Measurements from ENCODE around the gene DRG2. TPM values are rescaled to one million over a fixed set of nuclear protein-coding genes. Genes with fewer than 3 reads are reported as not detected.
A peak's percentile ranks its signal among the peaks of the same experiment; 100 is the strongest.

DRG2 gene
- total RNA-seq, 1 experiment from 2014 or later = 47.9 TPM

GRCh38 chr17:18070861-18071340 lies 16.8 kb upstream of the DRG2 start:
- Mint-ChIP-seq H3K4me1 (ENCODE audit: low read depth, unreplicated experiment) (peaks cover 8% of the 10 kb centered on the region), H3K4me3 (ENCODE audit: unreplicated experiment) (peak overlapping the region; percentile 57), H3K9me3 (ENCODE audit: unreplicated experiment) (no peaks in the 10 kb centered on the region), H3K27ac (ENCODE audit: unreplicated experiment) (no peak overlapping the region), H3K36me3 (ENCODE audit: insufficient read depth, unreplicated experiment) (no peaks in the 10 kb centered on the region), H3K27me3 (ENCODE audit: insufficient read depth, unreplicated experiment) (no peaks in the 10 kb centered on the region)
- Histone ChIP-seq H3K36me3 (ENCODE audit: control insufficient read depth, insufficient read depth, low read length) (no peaks in the 10 kb centered on the region), H3K27me3 (replicated peaks; ENCODE audit: control insufficient read depth, insufficient read depth, low read length) (no peaks in the 10 kb centered on the region), H3K4me3 (ENCODE audit: low read depth, low read length) (no peak overlapping the region), H3K9me3 (no peaks in the 10 kb centered on the region), H3K4me1 (no peaks in the 10 kb centered on the region; the same call in none of the 2 replicates)
- CTCF ChIA-PET = no interaction called here
- POLR2A ChIA-PET = no interaction called here
- intact Hi-C loops (cut with micrococcal nuclease; ENCODE audit: unreplicated experiment) = loop anchor here (10.0 kb wide), 1 partner anchor 64 kb away; no protein-coding TSS in a partner anchor
- DNase-seq = no peak
- no TSS peak for BruUV-seq (replicated peaks)
- TF ChIP-seq, protein P1, sequence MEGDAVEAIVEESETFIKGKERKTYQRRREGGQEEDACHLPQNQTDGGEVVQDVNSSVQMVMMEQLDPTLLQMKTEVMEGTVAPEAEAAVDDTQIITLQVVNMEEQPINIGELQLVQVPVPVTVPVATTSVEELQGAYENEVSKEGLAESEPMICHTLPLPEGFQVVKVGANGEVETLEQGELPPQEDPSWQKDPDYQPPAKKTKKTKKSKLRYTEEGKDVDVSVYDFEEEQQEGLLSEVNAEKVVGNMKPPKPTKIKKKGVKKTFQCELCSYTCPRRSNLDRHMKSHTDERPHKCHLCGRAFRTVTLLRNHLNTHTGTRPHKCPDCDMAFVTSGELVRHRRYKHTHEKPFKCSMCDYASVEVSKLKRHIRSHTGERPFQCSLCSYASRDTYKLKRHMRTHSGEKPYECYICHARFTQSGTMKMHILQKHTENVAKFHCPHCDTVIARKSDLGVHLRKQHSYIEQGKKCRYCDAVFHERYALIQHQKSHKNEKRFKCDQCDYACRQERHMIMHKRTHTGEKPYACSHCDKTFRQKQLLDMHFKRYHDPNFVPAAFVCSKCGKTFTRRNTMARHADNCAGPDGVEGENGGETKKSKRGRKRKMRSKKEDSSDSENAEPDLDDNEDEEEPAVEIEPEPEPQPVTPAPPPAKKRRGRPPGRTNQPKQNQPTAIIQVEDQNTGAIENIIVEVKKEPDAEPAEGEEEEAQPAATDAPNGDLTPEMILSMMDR (IDR thresholded peaks at IDR 0.05; ENCODE audit: insufficient read depth in 1 of 2, low read depth in 1 of 2, low read length in 1 of 2, severe bottlenecking in 1 of 2, unreplicated experiment in 1 of 2) = no peak

- no peaks in the 10 kb centered on the region; the same call in none of the 2 replicates for H3K4me1 ChIP-seq
- no peaks in the 10 kb centered on the region for H3K9me3 ChIP-seq
- no peaks in the 10 kb centered on the region for H3K9me3 Mint-ChIP-seq (ENCODE audit: unreplicated experiment)
- intact Hi-C loops (cut with micrococcal nuclease; ENCODE audit: unreplicated experiment) = loop anchor here (10.0 kb wide), 1 partner anchor 63 kb away; no protein-coding TSS in a partner anchor
- ChIA-PET POLR2A (no interaction called here), CTCF (no interaction called here)
- TF ChIP-seq, protein P1 (IDR thresholded peaks at IDR 0.05; ENCODE audit: insufficient read depth in 1 of 2, low read depth in 1 of 2, low read length in 1 of 2, severe bottlenecking in 1 of 2, unreplicated experiment in 1 of 2) = no peak
- H3K27me3 Mint-ChIP-seq (ENCODE audit: insufficient read depth, unreplicated experiment) = no peaks in the 10 kb centered on the region
- no peak overlapping the region for H3K4me3 Mint-ChIP-seq (ENCODE audit: unreplicated experiment)
- no peaks in the 10 kb centered on the region for H3K36me3 Mint-ChIP-seq (ENCODE audit: insufficient read depth, unreplicated experiment)
- H3K27me3 ChIP-seq (replicated peaks; ENCODE audit: control insufficient read depth, insufficient read depth, low read length) = no peaks in the 10 kb centered on the region
- H3K27ac Mint-ChIP-seq (ENCODE audit: unreplicated experiment) = no peak overlapping the region
- no TSS peak for BruUV-seq (replicated peaks)
- no peaks in the 10 kb centered on the region for H3K36me3 ChIP-seq (ENCODE audit: control insufficient read depth, insufficient read depth, low read length)
- peaks cover 8% of the 10 kb centered on the region for H3K4me1 Mint-ChIP-seq (ENCODE audit: low read depth, unreplicated experiment)
- H3K4me3 ChIP-seq (ENCODE audit: low read depth, low read length) = no peak overlapping the region
- no peak for DNase-seq
These were observed 16.0 kb upstream of the DRG2 start for GRCh38 chr17:18071751-18072150.

DNA sequence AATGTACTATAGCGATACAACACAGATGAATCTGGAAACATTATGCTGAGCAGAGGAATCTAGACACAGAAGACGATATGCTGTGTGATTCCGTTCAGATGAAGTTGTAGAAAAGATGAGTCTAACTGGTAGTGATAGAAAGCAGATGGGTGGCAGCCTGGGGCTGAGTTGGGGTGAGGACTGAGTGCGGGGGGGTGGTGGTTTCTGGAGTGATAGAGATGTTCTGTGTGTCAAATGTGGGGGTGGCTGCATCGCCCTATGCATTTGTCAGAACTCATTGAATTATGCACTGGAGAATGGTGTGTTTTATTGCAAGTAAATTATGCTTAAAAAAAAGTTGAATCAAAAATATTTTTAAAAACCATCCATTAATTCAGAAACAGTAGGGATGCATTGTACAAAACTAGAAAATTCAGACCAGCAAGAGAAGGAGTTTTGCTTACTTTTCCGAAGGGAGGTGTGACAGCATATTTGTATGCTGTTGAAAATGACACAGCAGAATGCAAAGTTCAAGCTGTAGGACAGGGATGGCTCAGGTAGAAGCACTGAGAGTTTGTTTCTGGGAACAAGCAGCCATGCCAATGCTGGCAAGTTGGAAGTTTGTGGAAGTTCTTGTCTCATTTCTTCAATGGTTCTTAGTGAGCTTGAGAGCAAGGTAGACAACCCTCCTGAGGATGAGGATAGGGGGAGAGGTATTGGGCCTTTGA lies 13.0 kb upstream of the DRG2 start:
- Mint-ChIP-seq H3K4me1 (ENCODE audit: low read depth, unreplicated experiment) (peaks cover 8% of the 10 kb centered on the region), H3K36me3 (ENCODE audit: insufficient read depth, unreplicated experiment) (no peaks in the 10 kb centered on the region), H3K27ac (ENCODE audit: unreplicated experiment) (no peak overlapping the region), H3K9me3 (ENCODE audit: unreplicated experiment) (no peaks in the 10 kb centered on the region), H3K4me3 (ENCODE audit: unreplicated experiment) (no peak overlapping the region), H3K27me3 (ENCODE audit: insufficient read depth, unreplicated experiment) (no peaks in the 10 kb centered on the region)
- no TSS peak for BruUV-seq (replicated peaks)
- Histone ChIP-seq H3K9me3 (no peaks in the 10 kb centered on the region), H3K27me3 (replicated peaks; ENCODE audit: control insufficient read depth, insufficient read depth, low read length) (no peaks in the 10 kb centered on the region), H3K36me3 (ENCODE audit: control insufficient read depth, insufficient read depth, low read length) (no peaks in the 10 kb centered on the region), H3K4me1 (no peaks in the 10 kb centered on the region; the same call in none of the 2 replicates), H3K4me3 (ENCODE audit: low read depth, low read length) (no peak overlapping the region)
- ChIA-PET POLR2A (no interaction called here), CTCF (no interaction called here)
- intact Hi-C loops (cut with micrococcal nuclease; ENCODE audit: unreplicated experiment) = loop anchor here (10.0 kb wide), 1 partner anchor 60 kb away; no protein-coding TSS in a partner anchor
- TF ChIP-seq, protein P1 (IDR thresholded peaks at IDR 0.05; ENCODE audit: insufficient read depth in 1 of 2, low read depth in 1 of 2, low read length in 1 of 2, severe bottlenecking in 1 of 2, unreplicated experiment in 1 of 2) = no peak
- no peak for DNase-seq

All from Caco-2 (cell line).